ENCODE data around the gene PADI2. TPM values are rescaled to one million over a fixed set of nuclear protein-coding genes. Genes with fewer than 3 reads are reported as not detected.
A peak's percentile ranks its signal among the peaks of the same experiment; 100 is the strongest.

Gene PADI2
- total RNA-seq, 1 experiment from 2014 or later, result 0.10 TPM

GRCh38 chr1:17141441-17142197, 22.4 kb upstream of the PADI2 start:
- DNase-seq (ENCODE audit: low spot score), result no peak
- in situ Hi-C loops (cut with HindIII; ENCODE audit: low sequenced_read_pairs), result no loop called here

- in situ Hi-C loops (cut with HindIII; ENCODE audit: low sequenced_read_pairs), result no loop called here
- no peak for DNase-seq (ENCODE audit: low spot score)
These were observed 21.0 kb upstream of the PADI2 start for GRCh38 chr1:17140279-17140678.

DNA sequence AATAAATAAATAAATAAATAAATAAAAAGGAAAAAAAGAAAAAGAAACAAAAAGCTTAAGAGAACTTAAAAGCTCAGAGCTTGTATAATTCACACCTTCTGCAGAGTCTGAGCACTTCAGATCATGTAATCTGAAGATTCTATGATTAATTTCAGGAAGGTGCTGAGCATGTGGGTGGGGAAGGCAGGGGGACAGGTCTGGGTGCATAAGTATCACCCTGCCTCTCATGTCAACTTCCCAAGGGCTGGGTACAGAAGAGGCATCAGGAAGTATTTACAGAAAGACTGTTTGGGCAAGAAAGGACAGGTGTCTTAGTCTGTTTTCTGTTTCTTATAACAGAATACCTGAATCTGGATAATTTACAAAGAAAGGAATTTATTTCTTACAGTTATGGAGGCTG, 20.4 kb upstream of the PADI2 start:
- no peak for DNase-seq (ENCODE audit: low spot score)
- in situ Hi-C loops (cut with HindIII; ENCODE audit: low sequenced_read_pairs), result no loop called here

DNA sequence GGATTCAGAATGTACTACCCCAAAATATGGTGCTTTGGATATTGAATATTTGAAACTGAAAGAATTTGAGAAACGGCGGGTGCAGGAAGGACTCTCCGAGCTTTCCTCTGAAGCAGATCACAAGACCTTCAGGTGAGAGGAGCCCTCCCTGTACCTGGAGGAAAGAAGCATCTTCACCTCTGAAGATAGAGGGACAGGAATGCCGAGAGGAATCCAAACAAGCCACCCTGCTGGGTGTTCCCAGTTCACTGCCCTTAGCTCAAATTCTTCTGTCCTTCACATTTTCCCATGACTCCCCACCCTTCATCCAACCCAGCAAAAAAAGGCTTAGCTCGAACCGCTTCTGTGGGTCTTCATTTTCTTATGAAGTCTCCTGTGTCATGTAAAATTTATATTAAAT, 18.2 kb upstream of the PADI2 start:
- in situ Hi-C loops (cut with HindIII; ENCODE audit: low sequenced_read_pairs), result no loop called here

GRCh38 chr1:17136936-17137335, 17.7 kb upstream of the PADI2 start:
- in situ Hi-C loops (cut with HindIII; ENCODE audit: low sequenced_read_pairs), result no loop called here
- DNase-seq (ENCODE audit: low spot score), result no peak

More for the DNA sequence above, 18.2 kb upstream of the PADI2 start:
- no peak for DNase-seq (ENCODE audit: low spot score)

GRCh38 chr1:17136145-17136544, 16.9 kb upstream of the PADI2 start:
- in situ Hi-C loops (cut with HindIII; ENCODE audit: low sequenced_read_pairs), result no loop called here
- DNase-seq (ENCODE audit: low spot score), result no peak

- DNase-seq (ENCODE audit: low spot score), result no peak
- in situ Hi-C loops (cut with HindIII; ENCODE audit: low sequenced_read_pairs), result no loop called here
These were observed 16.3 kb upstream of the PADI2 start for GRCh38 chr1:17135530-17135929.

DNA sequence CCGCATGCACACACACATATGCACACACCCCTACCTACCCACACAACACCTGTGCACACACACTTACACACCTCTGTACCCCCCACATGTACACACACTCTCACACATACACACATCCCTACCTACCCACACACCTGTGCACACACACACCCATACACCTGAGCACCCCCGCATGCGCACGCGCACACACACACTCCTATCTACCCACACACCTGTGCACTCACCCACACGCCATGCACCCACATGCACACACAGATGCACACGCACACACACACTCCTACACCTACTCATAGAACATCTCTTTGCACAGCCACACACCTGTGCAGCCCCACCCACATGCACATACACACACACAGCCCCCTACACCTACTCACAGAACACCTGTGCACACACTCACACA, 15.5 kb upstream of the PADI2 start:
- DNase-seq (ENCODE audit: low spot score), result no peak
- in situ Hi-C loops (cut with HindIII; ENCODE audit: low sequenced_read_pairs), result no loop called here

- DNase-seq (ENCODE audit: low spot score), result no peak
- in situ Hi-C loops (cut with HindIII; ENCODE audit: low sequenced_read_pairs), result no loop called here
These were observed 14.8 kb upstream of the PADI2 start for GRCh38 chr1:17134034-17134433.

GRCh38 chr1:17130138-17130635, 10.9 kb upstream of the PADI2 start:
- in situ Hi-C loops (cut with HindIII; ENCODE audit: low sequenced_read_pairs), result no loop called here
- DNase-seq (ENCODE audit: low spot score), result no peak

- in situ Hi-C loops (cut with HindIII; ENCODE audit: low sequenced_read_pairs), result no loop called here
- no peak for DNase-seq (ENCODE audit: low spot score)
These were observed 9.1 kb upstream of the PADI2 start for GRCh38 chr1:17128361-17128760.

GRCh38 chr1:17125756-17126237, 6.5 kb upstream of the PADI2 start:
- peak; percentile 79 for DNase-seq (ENCODE audit: low spot score)
- in situ Hi-C loops (cut with HindIII; ENCODE audit: low sequenced_read_pairs), result no loop called here

DNA sequence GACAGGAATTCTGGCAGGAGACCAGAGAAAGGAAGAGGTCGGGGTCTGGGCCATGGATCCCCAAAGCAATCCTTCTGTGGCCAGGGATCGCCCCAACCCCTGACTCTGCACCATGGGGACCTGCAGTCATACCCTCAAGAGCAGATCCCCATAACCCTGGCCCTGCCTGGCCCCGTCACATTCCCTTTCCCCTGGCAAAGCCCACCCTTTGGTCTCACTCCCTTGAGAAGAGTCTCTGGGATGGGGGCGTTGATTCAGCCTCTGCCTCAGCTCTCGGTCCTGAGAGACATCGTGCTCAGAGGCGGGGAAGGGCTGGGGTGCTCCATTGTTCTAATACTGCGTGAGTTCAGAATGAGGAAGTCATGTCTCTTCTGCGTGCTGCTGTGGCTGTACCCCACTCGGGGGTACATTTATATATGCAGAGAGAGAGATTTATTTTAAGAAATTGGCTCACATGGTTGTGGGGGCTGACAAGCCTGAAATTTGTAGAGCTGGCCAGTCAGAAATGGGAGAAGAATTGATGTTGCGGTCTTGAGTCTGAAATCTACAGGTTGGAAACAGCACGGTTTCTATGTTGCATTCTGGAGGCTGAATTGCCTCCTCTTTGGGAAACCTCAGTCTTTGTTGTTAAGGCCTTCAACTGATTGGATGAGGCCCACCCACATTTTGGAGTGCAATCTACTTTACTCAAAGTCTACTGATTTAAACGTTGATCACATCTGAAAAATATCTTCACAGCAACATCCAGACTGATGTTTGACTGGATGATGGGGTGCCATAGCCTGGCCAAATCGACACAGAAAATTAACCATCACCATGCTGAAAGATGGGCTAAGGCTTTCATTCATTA, 4.2 kb upstream of the PADI2 start:
- no peak for DNase-seq (ENCODE audit: low spot score)
- in situ Hi-C loops (cut with HindIII; ENCODE audit: low sequenced_read_pairs), result no loop called here

DNA sequence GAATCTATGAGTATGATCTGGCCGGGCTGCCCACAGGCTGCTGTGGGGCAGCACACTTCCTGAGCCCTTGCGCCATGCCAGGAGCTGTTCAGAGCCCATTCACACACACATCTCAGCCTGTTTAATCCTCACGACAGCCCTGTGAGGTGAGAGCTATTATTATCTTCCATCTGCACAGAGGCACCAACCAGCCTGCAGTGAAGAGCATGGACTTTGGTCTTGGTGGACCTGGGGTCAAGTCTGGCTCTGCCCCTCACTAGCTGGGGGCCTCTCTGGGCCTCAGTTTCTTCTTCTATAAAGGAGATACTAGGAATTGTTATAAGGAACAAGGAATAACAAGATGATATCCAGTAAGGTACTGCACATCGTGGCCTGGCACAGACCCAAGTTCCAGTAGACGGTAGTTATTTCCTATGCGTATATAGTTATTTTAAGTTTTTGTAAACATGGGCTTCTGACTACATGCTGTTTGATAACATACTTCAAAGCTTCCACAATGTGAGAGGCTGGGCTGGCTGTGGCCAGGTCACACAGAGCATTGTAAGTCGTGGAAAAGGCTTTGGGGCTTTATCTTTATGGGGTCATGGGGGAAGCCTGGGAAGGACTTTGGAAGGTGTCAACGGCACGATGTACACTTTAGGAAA, 3.4 kb upstream of the PADI2 start:
- in situ Hi-C loops (cut with HindIII; ENCODE audit: low sequenced_read_pairs), result no loop called here
- DNase-seq (ENCODE audit: low spot score), result no peak

- in situ Hi-C loops (cut with HindIII; ENCODE audit: low sequenced_read_pairs), result no loop called here
- no peak for DNase-seq (ENCODE audit: low spot score)
These were observed 2.6 kb upstream of the PADI2 start for GRCh38 chr1:17121881-17122280.

DNA sequence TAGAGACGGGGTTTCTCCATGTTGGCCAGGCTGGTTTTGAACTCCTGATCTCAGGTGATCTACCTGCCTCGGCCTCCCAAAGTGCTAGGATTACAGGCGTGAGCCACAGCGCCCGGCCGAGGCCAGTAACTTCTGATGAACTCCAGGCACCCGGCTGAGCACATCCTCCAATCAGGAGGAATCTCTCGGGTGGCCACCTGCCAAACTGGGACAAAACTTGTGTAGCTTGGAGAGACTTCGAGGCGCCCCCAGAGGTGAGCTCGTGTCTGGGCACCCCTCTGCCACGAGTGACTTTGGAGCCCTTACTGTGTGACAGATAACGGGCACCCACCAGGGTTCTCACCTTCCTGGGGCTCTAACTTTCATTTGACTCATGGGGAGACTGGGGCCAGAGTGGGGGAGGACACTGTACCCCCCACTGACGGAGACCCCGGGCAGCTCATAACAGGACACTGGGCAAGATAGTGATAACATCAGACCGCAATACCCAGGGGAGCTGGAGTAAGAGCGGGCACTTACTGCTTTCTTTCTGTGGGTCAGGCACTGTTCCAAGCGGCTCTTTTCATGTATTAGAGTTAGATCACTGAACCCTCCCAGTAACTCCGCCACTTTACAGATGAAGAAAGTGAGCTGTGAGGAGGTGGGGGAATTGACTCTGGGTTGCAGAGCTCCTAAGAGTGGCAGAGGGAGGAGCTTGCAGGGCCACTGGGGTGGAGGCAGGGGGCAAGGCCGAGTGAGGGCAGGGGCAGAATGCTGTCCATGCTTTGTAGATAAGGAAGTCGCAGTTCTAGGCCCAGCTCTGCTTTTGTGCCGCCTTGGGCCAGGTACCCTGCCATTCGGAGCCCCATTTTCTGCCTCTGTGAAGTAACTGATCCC, 1.9 kb upstream of the PADI2 start:
- in situ Hi-C loops (cut with HindIII; ENCODE audit: low sequenced_read_pairs), result no loop called here
- DNase-seq (ENCODE audit: low spot score), result no peak

DNA sequence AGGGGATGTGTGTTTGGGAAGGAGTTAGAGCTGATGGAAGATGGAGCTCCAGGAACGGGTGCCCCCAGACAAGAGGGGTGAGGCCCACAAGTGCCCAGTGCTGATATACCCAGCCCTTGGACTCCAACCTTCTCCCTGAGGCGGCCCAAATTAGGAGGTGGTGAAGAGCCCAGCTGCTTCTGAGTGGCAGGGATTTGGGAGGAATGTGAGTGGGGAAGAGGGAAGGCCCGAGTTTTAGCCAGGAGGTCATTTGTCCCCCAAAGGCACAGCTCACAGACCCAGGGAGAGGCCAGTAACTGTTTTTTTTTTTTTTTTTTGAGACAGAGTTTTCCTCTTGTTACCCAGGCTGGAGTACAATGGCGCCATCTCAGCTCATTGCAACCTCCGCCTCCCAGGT, 1.2 kb upstream of the PADI2 start:
- DNase-seq (ENCODE audit: low spot score), result no peak
- in situ Hi-C loops (cut with HindIII; ENCODE audit: low sequenced_read_pairs), result no loop called here

- in situ Hi-C loops (cut with HindIII; ENCODE audit: low sequenced_read_pairs), result no loop called here
- DNase-seq (ENCODE audit: low spot score), result no peak
These were observed 676 bp upstream of the PADI2 start for GRCh38 chr1:17119773-17120480.

Data from G401 (cell line).